Measurements from ENCODE around the gene SOAT2.

The SOAT2 gene

DNA sequence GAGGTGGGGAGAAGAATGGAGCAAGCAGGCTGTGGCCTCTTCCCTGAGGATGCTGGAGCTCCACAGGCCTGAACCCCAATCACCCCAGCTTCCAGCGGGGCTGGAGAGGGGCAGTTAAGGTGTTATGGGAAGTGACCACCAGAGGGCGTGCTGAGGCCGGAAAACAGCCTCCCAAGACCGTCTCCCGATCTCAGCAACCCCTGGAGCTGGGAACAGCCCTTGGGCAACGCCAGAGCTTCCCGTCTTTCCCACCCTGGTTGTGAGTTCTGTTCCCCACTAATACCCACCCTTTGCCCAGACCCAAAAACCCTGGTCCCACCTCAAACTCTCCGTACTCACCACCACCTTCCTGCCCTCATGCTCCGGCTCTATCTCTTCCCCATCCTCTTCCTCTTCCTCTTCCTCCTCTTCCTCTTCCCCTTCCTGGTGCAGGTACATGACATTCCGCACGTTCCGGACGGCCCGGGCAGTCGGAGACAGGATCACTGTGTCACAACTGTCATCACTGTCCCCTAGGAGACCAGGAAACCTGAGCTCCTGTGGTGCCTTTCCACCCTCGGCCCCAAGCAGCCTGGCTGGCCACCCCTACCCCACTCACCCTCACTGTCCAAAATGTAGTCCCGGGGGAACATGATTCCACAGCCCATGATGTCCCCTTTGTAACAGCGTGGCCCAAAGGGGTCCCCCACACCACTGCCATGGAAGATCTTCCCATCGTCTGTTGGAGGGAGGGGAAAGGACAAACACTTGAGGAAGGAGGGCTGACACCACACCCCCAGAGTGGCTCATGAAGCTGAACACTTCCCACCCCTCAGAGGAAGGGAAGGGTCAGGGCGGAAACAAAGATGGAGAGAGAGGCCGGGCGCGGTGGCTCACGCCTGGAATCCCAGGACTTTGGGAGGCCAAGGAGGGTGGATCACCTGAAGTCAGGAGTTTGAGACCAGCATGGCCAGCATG is 37.0 kb upstream of the SOAT2 start:
- DNase-seq = peak; percentile 79

DNA sequence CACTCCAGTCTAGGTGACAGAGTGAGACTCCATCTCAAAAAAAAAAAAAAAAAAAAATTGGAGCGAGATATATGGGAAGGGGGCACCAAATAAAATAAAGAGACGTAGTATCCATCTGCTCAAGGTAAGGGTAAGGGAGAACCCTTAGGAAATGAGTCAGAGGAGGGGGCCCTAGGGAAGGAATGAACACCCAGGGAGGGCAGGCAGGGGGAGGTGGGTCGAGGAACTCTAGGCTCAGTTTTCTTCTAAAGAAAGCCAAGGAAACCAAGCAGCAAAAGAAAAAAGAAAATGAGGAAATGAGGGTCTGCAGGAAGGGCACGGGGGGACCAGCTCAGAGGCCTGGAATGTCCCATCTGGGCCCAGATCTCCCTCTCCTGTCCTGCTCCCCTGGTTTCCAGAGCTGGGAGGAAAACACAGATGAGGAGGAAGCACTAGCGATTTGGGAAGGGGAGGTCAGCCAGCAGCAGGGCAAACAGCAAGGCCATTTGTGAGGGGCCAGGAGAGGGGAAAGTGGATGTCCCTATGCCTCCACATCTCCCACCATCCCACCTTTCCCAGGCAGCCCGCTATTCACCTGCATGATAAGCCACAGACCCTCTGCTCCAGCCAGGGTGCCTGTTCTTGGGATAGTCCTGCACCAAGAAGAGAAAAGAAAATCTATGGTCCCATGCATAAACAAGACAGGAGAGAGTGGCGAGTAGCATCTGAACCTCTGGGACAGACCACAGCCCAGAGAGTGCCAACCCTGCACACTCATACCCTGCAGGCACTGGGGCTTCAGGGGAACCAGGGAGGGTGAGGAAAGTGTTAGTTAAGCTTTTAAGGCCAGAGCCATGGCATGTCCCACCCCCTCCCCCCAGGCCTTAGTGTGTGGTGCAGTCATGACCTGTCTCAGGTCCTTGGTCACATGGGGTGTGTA is 36.0 kb upstream of the SOAT2 start:
- DNase-seq = no peak

GRCh38 chr12:53067993-53068770 is 35.1 kb upstream of the SOAT2 start:
- no peak for DNase-seq

GRCh38 chr12:53068811-53069585 is 34.3 kb upstream of the SOAT2 start:
- no peak for DNase-seq

DNA sequence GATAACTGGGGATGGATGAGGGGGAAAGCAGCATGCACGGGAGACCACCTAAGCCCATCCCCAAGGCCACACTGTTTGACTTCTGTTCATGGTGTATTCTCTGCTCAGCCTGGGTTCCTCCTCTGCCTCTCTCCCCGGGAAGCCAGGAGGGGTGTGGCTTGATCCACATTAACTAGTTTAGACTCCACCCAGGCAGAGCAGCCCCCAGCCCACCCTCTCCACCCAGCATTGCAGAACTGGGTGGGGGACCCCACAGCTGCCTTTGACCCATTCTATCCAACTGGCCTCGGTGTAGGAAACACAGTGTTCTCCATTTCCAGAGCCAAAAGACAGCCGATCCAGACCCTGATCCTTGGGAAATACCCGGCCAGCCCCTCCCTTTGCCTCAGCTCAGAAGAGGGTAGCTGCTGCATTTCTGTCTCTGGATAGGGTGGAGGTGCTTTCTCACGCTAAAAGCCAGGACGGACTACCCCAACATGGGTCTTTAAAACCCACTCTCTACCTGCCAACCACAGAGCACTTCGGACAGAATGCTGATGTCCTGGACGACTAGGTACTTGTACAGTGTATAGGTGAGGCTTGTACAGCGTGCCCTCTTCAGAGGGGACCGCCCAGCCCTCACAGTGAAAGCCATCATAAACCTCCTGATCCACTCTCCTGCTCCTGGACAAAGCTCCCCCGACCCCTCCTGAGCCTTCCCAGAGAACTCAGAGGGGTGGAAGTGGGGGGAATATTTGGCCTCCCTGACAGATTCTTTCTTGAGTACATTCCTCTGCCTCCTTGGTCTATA is 33.5 kb upstream of the SOAT2 start:
- DNase-seq = no peak

DNA sequence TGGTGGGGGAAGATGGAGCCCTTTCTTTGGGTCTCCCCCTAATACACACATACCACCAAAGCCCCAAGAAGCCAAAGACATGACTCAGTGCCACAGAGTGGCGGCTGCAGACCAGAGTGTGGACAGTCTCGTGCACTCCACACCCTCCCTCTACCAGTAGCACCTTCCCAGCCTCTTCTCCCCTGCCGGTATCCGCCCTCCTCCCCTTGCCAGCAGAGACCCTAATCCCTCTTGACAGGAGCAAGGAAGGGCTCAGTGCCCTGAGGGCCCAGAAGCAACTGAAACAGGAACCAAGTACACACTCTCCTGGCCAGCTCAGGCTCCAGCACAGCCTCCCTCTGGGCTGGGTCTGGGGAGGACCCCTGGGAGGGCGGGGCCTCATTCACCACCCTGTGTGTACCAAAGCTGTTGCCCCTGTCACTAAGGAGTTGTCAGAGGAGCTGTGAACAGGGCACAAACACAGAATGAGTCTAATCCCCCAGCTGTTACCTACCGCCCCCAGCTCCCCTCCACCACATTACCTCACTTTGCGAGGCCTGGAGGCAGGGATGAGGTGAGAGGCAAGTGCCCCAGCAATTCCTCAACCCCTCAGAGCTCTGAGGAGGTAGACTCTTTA is 32.3 kb upstream of the SOAT2 start:
- no peak for DNase-seq

GRCh38 chr12:53071591-53072551 is 31.4 kb upstream of the SOAT2 start:
- DNase-seq = no peak

GRCh38 chr12:53073881-53074280 is 29.4 kb upstream of the SOAT2 start:
- DNase-seq = no peak

GRCh38 chr12:53074283-53074998 is 28.8 kb upstream of the SOAT2 start:
- DNase-seq = no peak

- DNase-seq = no peak
Observed at GRCh38 chr12:53074999-53075370, 28.3 kb upstream of the SOAT2 start.

- no peak for DNase-seq
Observed at GRCh38 chr12:53076461-53076860, 26.8 kb upstream of the SOAT2 start.

DNA sequence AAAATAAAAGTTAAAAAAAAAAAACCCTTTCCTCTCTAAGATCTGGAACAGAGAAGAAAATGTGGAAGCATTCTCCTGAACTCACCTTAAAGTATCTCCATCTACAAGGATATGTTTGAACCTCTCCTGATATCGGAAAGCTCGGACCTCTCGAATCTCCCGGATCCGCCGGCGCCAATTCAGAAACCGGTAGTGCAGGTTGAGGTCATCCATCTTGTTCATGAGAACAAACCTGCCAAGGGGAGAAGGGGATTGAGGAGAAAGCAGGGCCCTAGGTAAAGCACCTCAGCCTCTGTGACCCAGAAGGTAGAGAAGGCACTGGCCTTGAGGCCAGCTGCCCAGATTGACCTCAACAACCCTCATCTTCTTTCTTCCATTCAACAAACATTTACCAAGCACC is 26.3 kb upstream of the SOAT2 start:
- DNase-seq = no peak

DNA sequence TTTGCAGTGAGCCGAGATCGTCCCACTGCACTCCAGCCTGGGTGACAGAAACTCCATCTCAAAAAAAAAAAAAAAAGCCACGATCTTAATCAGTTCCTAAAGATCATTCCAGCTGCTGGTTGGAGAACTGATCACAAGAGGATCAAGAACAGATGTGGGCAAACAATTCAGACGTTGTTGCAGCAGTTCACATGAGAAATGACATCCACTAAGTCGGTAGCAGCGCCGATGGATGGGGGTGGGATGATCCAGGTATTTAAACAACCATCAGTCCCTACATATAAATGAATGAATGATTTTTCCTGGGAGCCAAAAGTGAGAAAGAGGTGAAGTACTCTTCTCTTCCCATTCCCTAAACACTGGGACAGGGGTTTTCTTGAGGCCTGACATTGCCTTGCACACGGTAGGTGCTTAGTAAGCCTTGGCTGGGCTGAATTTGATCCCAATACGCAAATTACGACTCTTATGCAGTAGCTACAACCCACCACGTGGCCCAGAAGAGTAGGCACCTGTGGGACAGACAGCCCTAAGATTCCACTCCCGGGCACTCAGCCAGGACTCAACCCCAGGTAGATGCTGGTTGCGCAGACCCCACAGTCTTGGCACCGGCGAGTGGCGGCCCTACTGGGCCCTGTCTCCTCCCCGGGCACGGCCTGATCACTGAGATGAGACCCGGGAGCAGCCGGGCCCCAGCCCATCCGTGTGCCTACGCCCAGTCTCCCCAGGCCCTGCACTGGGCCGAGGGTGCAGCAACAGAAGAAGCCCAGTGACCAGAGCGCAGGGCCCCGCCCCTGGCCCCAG is 24.7 kb upstream of the SOAT2 start:
- DNase-seq = no peak

DNA sequence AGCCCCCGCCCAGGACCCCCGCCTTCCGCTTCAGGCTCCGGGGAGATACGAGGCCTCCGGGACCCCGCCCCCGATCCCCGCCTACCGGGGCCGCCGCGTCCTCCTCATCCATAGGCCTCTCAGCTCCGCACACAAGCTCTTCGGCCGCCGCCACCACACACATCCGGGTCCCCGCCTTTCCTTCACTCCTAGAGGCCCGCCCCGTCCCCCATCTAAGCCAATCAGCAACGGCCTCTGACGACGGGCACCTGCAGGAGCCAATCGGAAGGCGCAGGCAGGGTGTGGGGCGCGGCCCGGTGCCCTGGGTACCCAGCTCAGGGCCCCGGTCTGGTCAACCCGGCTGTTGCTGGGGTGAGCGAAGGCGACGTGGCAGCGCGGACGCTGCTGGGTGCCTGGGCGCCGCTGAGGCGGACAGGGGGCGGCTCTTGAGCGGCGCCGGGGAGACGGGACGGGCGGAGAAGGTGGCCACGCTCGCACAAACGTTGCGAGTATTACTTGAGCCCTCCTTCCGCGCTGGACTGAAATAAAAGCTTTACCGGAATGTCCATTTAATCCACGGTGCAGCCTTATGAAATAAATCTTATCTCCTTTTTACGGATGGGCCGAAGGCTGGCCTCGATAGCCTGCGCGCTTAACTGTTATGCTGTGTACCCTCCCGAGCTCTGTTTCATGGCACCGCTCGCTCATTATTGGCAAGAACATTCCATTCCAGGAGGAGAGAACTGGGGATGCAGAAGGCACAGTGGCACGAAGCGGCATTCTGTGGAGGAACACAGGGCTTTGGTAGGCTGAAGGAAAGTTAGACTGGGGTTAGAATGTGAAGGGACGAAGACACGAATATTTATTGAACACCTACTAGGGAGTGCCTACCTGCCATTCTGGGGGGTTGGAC is 23.8 kb upstream of the SOAT2 start, which contains the start of gene SPRYD3:
Gene SPRYD3, minus strand, starts transcription at position 165 of the 892 bp plus-strand sequence. Its CDS starts 57 bp downstream, at position 108.
- DNase-seq = peak; percentile 98

- DNase-seq = no peak
Observed at GRCh38 chr12:53082637-53083175, 20.6 kb upstream of the SOAT2 start.

GRCh38 chr12:53086361-53086760 is 16.9 kb upstream of the SOAT2 start:
- no peak for DNase-seq

All from hematopoietic multipotent progenitor cell treated with erythropoietin and hydrocortisone succinate and interleukin-3 and kit ligand, for 4 days (in vitro differentiated cells).